LNCAP (cell line): ENCODE data around the gene ENPP6.

Experiments
- TF ChIP-seq, protein P1 (sequence below): fragments of 450-650 bp; IDR thresholded peaks from 2 replicates; pipeline ENCODE4 v1.5.1; 2017; ENCODE audit warnings: mild to moderate bottlenecking

The ENPP6 gene

DNA sequence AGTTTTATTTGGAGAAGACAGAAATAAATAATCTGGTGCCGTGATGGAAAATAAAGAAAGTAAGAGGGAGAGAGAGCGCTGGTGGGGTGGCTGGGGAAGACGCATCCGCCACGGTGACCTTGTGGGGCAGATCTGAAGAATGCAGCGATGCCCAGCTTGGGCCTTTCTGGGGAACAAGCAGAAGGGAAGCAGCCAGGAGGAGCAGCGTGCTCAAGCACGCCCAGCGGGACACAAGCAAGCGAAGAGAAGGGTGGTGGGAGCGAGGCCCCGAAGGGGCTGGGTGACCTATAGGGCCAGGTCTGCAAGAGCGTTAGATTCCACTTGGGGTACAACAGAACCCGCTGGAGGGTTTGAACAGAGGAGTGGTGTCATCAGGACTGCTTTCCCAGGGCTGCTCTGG, 12.4 kb downstream of the ENPP6 start:
- TF ChIP-seq, protein P1, sequence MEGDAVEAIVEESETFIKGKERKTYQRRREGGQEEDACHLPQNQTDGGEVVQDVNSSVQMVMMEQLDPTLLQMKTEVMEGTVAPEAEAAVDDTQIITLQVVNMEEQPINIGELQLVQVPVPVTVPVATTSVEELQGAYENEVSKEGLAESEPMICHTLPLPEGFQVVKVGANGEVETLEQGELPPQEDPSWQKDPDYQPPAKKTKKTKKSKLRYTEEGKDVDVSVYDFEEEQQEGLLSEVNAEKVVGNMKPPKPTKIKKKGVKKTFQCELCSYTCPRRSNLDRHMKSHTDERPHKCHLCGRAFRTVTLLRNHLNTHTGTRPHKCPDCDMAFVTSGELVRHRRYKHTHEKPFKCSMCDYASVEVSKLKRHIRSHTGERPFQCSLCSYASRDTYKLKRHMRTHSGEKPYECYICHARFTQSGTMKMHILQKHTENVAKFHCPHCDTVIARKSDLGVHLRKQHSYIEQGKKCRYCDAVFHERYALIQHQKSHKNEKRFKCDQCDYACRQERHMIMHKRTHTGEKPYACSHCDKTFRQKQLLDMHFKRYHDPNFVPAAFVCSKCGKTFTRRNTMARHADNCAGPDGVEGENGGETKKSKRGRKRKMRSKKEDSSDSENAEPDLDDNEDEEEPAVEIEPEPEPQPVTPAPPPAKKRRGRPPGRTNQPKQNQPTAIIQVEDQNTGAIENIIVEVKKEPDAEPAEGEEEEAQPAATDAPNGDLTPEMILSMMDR = no peak

DNA sequence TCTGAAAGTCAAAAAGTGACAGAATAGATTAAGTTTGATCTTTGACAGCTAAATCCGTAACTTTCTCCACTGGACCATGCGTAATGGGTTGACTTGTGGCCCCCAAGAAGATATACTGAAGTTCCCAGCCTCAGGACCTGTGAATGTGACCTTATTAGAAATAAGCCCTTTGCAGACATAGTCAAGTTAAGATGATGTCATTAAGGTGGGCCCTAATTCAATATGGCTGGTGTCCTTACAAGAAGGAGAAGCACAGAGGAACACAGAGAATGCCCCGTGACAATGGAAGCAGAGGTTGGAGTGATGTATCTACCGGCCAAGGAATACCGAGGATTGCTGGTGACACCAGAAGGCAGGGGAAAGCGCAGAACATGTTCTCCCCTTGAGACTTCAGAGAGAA, 14.4 kb downstream of the ENPP6 start:
- TF ChIP-seq, protein P1 = no peak

DNA sequence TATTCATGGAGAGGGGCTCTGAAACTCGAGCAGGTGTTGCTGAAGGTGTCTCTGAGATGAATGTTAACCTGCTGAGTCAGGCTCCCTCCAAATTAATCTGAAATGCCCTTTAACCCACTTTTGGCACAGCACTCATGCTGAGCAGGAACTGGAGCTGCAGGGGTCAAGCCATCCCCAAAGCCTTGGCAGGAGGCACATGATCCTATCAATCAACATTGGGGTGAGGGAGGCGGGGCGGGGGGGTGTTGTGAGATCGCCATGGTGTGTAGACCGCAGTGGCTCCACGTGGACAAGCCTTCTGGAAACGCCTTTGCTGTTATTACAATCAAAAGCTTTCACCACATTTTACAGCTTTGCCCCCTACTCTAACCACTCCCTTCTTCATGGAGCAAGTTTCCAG, 16.5 kb downstream of the ENPP6 start:
- TF ChIP-seq, protein P1 = no peak

DNA sequence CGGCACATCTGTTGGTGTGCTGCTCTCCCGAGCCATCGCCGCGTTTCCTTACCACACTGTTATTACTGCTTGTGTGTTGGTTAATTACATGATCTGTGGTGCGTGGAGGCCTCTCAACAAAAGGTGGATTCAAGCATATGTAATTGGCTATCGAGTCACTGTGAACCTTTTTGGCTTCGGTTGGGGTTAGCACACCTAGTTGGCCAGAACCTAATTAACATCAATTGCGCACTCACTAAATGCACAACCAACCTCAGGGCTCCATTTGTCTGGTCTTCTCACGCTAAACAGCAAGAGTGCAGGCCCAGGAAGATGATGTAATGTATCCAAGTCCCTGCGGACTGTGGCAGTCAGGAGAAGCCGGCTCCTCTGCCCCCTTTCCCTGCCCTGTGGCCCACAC, 17.4 kb downstream of the ENPP6 start:
- TF ChIP-seq, protein P1 = no peak

DNA sequence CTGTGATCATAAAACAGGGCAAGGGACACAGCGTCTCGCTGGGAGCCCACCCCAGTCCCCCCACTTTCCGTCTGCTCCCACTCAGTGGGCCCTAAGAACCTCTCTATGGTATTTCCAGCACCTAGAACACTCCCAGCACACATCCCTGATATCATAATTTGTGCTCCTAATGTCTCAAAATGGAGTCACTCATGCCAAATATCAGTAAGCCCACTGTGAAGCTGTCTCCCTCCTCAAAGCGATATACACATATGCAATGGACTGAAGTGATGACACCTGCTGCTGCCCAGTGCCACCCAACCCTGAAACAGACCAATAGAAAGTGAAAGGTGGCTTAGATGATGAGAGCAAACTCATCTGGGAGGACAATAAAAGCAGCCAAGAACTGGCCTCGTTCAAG, 17.9 kb downstream of the ENPP6 start:
- TF ChIP-seq, protein P1 = no peak

DNA sequence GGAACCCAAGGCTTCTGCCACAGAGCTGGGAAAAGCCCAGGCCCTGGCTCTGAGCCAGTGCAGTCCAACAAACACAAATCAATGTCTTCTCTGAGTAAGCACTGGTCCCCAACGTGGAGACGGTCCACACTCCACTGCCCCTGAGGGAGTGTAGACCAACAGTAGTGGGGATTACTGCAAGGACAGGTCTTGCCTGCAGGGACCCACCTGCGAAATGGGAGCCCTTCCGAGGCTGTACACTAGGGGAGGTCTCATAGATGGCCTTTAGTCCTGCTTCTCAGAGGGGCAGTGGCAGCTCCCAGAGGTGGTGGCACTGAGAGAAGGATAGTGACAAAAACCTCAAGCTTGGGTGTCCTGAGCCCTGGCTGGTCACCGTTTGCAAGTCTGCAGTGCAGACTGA, 19.5 kb downstream of the ENPP6 start:
- TF ChIP-seq, protein P1 = no peak

DNA sequence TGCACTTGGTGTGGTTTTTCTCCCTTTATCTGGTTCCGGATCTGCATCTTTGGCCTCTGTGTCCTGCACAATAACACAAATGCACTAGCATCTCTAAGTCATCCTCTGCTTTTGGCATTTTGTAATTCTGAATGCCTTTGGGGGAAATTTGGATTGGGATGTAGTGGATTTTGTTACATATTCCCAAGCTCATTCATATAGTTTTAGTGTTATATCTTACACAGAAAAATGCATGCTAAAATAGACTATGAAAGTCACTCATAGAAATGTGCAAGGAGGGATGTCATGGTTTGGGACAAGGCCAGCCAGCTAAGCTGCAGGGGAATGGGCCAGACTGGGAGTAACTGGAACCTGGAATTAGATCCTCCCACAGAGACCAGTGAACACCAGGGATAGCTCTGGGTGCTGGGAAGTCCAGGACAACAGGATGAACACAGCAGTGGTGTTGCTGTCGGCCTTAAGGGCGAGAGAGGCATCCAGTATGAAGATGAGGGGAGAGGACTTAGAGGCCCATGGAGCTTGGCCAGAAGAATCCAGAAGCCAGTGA, 20.1 kb downstream of the ENPP6 start:
- TF ChIP-seq, protein P1 = no peak
